GM18511 (cell line): Measurements from ENCODE around the gene SCYGR6.
A peak's percentile ranks its signal among the peaks of the same experiment; 100 is the strongest.
"Not testable (repeated sequence)": the region's sequence is repeated elsewhere in the genome, so short reads cannot be mapped to it uniquely, and the experiment has no call there.

Source experiments
- ATAC-seq: cut with Tn5 transposase; IDR thresholded peaks from one replicate; pipeline ENCODE4 v1.9.1; 2021; ENCODE audit warnings: mild to moderate bottlenecking, moderate library complexity; ENCODE audit not compliant: unreplicated experiment

The SCYGR6 gene, protein sequence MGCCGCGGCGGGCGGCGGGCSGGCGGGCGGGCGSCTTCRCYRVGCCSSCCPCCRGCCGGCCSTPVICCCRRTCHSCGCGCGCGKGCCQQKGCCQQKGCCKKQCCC

DNA sequence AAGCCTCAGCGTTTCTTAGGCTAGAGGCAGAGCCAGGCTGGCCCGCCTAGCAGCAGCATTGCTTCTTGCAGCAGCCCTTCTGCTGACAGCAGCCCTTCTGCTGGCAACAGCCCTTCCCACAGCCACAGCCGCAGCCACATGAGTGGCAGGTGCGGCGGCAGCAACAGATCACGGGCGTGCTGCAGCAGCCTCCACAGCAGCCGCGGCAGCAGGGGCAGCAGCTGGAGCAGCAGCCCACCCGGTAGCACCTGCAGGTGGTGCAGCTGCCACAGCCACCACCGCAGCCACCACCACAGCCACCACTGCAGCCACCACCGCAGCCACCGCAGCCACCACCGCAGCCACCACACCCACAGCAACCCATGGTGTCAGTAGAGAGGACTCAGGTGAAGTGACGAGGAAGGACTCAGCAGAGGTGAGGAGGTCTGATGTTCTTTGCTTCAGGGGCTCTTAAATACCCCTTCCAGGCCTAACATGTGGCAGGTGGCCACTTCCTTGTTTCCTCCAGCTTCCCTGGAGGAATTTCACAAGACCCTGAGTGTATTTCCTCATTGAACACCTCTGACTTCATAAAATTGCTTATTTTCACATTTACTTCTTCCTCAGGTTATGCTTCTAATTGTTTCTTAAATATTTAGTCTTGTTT lies at the start of gene SCYGR6:
Gene SCYGR6 (minus strand): TSS at position 364 of the 646 bp plus-strand sequence. CDS start 0 bp downstream, at position 364.
- ATAC-seq: no peak

DNA sequence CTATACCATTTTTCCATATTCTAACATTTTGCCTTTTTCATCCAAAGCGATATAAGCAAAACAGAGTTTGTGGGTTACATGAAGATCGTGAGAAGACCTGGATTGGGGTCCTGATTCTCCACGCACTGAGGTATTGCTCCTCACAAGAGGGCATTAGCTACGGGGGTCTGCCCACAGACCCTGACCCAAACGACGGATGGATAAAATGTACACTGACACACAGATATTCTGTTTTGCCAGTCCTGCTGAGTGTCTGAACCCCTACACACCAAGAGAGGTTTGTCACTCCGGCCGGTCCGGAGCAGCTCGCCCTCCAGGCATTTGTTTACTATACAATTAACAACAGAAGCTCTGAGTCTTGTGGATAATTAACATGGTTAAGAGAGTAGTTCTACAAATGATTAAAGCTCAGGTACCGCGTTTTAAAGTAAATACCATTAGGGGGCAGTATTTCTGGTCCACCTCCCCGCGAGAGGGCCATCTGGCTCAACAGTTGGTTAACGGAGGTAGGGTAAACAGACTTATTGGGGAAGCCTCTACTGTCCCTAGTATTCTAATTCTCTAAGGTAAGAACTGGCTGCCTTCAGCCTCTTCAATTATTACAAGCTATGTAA lies 49.6 kb upstream of the SCYGR6 start:
- ATAC-seq: no peak

DNA sequence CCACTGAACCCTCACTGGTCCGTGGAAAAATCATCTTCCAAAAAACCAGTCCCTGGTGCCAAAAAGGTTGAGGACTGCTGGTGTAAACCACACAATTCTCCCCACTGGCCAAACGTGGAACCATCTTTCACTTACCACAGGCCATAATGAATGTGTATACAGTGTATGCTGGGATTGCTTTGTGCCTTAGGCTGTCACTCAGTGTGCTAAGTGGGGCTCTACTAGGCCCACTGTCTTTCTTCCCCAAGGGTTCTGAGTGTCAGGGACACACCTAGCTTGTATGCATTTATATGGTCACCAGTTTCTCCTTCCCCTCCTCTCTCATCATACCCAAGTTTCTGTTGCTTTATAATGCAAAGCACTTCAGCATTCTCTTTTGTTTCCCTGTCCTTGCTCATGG lies 48.4 kb upstream of the SCYGR6 start:
- ATAC-seq: no peak

DNA sequence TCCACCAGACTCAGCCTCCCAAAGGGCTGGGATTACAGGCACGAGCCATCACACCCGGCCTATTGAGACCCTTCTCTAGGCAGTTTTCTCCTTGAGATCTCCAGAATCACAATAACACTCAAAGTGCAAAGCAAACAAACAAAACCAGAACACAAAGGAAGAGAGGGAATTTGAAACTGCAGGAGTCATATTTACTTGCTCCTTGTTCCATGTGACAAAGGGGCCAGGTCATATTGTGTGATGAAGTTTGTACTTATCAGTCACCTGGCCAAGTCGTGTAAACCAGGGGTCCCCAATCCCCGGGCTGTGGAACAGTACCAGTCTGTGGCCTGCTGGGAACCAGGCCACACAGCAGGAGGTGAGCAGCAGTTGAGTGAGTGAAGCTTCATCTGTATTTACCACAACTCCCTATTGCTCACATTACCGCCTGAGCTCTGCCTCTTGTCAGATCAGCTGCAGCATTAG lies 47.7 kb upstream of the SCYGR6 start:
- ATAC-seq: no peak

DNA sequence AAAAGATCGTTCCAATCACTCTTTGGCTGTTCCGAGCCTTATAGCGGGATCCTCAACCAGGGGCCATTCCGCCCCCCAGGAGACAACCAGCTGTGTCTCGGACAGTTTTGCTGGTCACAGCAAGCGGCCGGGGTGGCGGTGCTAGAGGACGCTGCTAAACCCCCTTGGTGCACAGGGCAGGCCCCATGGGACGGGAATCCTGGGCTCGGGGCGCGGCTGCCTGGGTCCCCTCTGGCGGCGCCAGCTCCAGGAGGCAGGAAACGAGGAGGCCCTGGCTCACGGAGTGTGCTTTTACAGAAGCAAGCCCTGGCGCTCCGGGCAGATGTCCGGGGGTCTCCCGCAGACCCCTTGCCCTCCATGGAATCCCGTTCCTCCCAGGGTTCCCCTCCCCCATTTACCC lies 43.3 kb upstream of the SCYGR6 start:
- ATAC-seq: no peak

DNA sequence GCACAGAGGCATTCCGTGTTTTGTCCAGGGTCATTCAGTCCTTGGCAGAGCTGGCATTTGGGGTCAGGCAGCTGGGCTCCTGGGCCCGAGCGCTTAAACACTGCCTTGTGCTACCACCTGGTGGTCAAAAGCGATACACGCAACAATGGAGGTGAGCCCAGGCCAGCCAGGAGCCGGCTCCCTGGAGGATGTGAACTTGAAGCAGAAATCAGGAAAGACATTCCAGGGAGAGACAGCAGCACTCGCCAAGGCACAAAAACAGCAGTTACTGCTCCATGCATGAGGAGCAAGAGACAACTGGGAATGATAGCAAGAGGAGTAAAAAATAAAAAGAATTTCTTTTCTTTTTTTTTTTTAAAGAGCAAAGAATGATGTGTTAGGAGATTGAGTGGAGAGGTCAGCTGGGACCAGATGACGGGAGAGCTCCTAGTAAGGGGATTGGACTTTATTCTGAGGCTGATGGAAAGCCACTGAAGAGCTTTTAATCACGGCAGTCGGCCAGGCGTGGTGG lies 41.9 kb upstream of the SCYGR6 start:
- ATAC-seq: peak; percentile 98

DNA sequence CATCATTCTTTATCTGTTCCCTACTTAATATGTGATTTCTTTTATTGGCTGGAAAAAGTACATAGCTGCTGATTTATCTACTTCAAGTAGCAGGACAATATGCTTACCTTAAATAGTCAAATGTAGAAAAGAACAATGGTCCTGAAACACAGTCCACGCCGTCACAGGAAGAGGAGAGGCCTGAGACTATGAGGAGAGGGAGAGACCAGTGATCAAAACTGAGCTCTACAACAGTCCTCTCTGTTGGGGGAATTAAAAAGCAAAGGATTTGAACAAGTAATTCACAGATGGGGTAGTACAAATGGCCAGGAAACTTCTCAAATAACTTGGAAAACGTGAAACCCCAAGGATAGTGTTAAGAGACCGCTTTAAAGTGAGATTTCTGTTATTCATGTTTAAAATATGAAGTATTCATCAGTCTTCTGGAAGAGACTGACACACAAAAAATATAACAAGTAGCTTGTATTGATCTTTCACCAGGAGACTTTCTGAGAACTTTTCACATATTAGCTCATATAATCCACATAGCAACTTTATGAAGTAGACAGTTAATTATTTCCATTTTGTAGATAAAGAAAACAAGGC lies 41.3 kb upstream of the SCYGR6 start:
- ATAC-seq: peak; percentile 24

DNA sequence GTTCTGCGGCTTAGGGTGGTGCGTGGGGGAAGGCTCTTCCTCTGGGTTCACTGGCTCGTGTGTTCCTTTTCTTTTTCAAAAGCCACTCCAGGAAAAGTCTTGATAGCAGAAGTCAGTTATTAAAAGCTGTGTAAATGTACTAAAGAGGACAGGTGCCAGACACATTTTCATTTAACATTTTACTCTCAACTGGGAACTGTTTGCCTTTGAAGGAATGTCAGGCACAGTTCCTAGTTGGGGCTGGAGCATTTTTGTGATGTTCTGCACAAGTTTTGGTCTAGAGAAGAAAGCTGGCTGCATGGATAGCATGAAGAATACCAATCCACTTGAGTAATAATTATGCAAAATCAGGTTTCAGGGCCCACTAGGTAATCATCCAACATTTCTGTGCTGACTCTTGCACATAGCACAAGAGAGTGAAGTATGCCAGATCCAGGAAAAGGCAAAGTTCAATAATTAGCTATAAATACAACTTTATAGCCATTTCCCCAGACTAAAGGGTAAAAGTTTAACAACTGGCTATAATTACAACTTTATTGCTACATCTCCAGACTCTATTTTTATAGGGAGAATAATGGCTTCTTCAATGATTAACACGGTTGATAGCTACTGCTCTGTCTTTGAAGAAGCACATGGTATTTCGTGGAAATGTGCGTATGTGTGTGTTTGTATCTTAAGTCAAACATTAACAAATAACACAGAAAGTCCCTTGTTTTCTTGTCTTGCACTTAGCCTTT lies 37.4 kb upstream of the SCYGR6 start:
- ATAC-seq: no peak

DNA sequence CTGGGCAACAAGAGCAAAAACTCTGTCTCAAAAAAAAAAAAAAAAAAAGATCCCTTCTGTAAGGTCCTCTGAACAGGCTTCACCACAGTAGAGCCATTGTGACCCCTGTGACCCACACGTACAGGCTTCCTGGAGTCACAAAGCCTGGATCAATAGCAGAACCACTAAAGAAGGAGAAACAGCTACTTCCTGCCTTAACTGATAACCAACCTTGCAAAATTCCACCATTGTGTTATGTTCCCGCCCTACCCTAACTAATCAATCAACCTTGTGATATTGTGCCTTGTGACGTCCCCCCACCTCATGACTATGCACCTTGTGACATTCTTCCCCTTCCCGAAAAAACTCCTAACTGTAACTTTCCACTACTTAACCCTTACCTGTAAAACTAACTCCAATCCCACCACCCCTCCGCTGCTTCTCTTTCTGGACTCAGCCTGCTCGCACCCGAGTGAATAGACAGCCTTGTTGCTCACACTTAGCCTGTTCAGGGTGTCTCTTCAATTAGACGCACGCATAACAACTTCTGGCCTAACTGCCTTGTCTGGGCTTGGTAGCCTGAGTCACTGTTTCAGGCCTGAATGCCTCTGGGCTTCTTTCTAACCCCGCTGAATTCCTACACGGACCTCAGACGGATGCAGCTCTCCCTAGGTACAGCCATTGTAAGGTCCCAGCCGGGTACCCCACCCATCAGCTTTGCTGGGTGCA lies 35.0 kb upstream of the SCYGR6 start:
- no peak for ATAC-seq

DNA sequence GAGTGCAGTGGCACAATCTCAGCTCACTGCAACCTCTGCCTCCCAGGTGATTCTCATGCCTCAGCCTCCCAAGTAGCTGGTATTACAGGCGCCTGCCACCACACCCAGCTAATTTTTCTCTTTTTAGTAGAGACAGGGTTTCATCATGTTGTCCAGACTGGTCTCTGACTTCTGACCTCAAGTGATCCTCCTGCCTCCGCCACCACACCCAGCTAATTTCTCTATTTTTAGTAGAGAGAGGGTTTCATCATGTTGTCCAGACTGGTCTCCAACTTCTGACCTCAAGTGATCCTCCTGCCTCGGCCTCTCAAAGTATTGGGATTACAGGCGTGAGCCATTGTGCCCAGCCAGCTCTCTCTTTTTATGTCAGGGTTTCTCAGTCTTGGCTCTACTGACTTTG lies 31.7 kb upstream of the SCYGR6 start:
- ATAC-seq: not testable (repeated sequence)

DNA sequence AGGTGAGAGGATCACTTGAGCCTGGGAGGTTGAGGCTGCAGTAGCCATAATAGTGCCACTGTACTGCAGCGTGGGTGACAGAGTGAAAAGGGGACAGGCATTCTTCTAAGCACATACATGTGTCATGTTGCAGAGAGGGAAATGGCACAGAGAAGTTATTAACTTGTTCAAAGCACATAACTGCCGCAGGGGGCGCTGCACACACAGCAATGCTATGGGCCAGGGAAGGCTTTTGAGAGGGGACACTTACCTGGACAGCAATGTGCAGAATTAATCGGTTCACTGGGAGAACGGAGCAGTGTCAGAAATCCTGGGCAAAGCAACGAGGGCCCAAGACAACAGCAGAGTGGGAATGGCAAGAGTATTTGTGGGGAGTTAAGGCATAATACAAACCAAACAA lies 23.5 kb upstream of the SCYGR6 start:
- ATAC-seq: no peak

DNA sequence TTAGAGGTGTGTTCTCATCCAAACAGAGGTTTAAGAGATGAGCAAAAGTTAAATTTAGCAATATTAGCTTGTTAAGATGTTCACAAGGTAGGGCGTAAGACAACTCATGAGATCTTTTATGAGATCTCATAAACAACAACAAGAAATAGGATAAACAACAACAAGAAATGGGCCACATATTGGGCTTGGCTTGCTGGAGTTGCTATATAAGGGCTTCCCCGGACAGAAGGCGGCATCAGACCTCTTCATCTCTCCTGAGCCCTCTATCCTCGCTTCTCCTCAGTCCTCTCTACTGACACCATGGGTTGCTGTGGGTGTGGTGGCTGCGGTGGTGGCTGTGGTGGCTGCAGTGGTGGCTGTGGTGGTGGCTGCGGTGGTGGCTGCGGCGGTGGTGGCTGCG lies 21.0 kb upstream of the SCYGR6 start, which contains the start of gene SCYGR8:
Gene SCYGR8 (plus strand): TSS at position 301 of the 400 bp plus-strand sequence. CDS start 0 bp downstream, at position 301.
- no peak for ATAC-seq

DNA sequence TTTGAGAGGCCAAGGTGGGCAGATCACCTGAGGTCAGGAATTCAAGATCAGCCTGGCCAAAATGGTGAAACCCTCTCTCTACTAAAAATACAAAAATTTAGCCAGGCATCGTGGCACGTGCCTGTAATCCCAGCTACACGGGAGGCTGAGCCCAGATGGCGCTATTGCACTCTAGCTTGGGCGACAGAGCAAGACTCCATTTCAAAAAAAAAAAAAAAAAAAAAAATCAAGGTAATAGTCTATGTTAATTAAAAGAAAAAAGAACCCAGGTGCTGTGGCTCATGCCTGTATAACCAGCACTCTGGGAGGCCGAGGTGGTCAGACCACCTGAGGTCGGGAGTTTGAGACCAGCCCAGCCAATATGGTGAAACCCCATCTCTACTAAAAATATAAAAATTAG lies 16.1 kb upstream of the SCYGR6 start:
- ATAC-seq: not testable (repeated sequence)

DNA sequence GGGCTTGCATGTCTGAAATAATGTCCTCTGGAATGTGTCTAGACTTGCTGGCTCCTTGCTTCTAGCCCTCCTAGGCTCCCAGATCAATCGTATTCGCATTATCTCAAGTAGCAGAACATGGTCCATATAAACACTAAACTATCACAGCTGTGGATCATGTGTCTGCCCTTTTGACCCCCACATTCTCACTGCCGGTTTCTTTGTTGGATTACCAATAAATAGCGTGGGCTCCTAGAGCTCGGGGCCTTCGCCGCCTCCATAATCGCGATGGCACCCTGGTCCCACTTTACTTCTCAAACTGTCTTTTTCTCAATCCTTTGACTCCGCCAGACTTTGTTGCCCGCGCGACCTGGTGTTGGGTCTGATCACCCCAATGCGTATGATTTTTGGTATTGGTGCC lies 14.8 kb upstream of the SCYGR6 start:
- ATAC-seq: no peak

DNA sequence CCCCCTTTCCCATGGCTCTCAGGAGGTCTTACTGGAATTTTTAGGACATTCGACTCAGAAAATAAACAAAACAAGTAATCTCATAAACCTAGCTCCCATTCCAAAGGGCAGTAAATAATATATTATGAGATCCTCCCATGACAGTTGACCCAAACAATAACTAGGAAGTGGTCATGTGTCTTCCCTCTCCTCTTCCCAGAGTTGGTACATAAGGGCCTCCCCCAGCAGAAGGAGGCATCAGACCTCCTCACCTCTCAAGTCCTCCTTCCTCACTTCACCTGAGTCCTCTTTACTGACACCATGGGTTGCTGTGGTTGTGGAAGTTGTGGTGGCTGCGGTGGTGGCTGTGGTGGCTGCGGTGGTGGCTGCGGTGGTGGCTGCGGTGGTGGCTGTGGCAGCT lies 3.5 kb upstream of the SCYGR6 start, which contains the start of gene SCYGR7:
Gene SCYGR7 (plus strand): TSS at position 301 of the 400 bp plus-strand sequence. CDS start 0 bp downstream, at position 301.
- no peak for ATAC-seq

DNA sequence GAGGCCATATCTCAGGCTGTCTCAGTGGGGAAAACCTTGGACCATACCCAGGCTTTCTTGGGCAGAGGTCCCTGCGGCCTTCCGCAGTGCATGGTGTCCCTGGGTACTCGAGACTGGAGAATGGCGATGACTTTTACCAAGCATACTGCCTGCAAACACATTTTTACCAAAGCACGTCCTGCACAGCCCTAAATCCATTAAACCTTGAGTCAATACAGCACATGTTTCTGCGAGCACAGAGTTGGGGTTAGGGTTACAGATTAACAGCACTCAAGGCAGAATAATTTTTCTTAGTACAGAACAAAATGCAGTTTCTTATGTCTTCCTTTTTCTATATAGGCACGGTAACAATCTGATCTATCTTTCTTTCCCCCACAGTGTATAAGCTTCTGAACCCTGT lies 1.7 kb downstream of the SCYGR6 start:
- not testable (repeated sequence) for ATAC-seq

DNA sequence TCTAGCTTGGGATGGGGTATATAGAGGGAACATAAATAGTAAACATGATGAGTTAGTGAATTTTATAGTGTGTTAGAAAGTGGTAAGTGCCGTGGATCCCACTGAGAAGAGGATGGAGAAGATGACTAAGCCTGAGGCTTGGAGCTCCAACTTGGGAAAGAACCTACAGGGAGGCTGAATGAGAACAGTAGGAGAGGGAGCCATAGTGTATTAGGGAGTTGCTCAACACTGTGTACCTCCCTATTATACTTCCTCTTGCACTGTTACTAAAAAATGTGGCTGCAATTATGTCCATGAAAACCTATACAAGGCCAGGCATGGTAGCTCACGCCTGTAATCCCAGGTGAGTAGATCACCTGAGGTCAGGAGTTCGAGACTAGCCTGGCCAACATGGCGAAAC lies 3.9 kb downstream of the SCYGR6 start:
- ATAC-seq: no peak

DNA sequence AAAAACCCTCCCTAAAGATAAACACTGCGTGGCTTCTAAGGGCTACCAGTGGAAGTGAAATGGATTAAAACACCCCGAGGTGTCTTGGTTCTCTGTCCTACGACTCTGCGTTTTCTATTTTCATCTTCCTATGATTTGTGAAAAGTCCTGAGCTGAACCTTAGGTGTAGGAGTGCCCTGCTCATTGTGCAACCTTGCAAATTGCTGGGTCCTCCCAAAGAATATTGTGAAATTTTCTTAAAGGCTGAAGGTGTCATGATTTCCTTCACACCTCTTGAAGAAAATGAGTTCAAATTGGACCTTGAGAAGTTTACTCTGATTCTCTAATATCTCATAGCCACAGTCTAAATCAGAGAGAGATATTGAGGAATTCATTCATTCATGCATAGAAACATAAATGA lies 4.9 kb downstream of the SCYGR6 start:
- ATAC-seq: no peak

DNA sequence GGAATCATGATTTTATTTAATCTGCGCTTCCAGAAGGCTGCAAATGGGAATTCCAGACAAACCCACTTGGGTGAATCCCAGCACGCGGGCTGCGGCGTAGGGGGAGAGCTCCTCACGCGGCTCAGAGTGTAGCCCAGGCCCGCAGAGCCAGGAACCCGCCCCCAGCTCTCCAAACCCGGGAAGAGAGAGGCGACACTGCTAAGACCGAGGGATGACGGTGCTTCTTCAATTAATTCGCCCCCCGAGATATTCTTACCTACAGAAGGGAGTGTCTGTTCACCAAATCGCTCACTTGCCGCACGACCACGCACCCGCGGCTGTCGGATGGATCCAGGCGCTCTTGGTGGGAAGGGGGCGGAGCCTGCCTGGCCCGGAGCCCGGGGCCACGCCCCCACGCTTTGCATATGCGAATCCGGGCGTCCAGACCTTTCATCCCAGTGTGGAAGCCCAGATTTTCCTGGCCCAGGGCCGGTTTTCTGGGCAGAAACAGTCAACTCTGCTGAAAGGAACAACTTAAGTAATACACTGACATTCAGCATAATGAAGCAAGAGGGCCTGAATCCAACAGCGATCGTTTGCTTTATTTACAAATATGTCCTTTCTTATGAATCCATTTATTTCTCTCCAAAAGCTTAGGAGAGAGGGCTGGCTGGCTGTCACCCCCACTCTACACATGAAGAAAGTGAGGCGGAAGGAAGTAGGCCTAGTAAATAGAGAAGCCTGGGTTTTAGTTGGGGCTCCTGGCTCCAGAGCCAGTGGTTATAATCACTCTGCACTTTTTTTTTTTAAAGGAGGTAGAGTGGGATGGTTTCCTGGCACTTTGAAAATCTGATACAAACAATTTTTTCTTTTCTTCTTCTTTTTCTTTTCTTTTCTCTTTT lies 6.6 kb downstream of the SCYGR6 start, which contains the start of gene SLC19A3:
Gene SLC19A3 (minus strand): TSS at position 342 of the 881 bp plus-strand sequence. CDS start 15,710 bp downstream, outside the sequence.
- ATAC-seq: no peak
